MCF 10A (cell line): Measurements from ENCODE around the gene ULK4. TPM values are rescaled to one million over a fixed set of nuclear protein-coding genes. Genes with fewer than 3 reads are reported as not detected.

Source experiments
- BruUV-seq: library from RNA; stranded (reverse); fragments of 400-500 nt; replicated peaks from 2 replicates; lab custom pipeline; 2021; lab: Mats Ljungman, UMichigan
- CTCF ChIA-PET: fragments of 300-600 bp; sonication (Branson Sonifier 250); formaldehyde crosslinking; extraction: SDS; loops from one replicate; lab custom pipeline; 2021; ENCODE audit warnings: antibody characterized with exemption, inconsistent platforms; lab: Yijun Ruan, JAX
- POLR2A ChIA-PET: fragments of 300-600, 350-650 bp; sonication (Branson Sonifier 250); formaldehyde crosslinking; extraction: SDS; loops from one replicate; lab custom pipeline; 2020; ENCODE audit warnings: antibody characterized with exemption, inconsistent platforms; lab: Yijun Ruan, JAX
- DNase-seq: peaks from one replicate; pipeline ENCODE4 v3.0.0-alpha.2; 2018; ENCODE audit not compliant: unreplicated experiment
- H3K27ac Mint-ChIP-seq: one replicate; pipeline ENCODE4 v1.8.0; 2022; ENCODE audit warnings: mild to moderate bottlenecking, low read depth, mixed read lengths; ENCODE audit not compliant: unreplicated experiment
- H3K27me3 Mint-ChIP-seq: one replicate; pipeline ENCODE4 v1.8.0; 2022; ENCODE audit warnings: mixed read lengths; ENCODE audit not compliant: insufficient read depth, unreplicated experiment
- H3K36me3 Mint-ChIP-seq: one replicate; pipeline ENCODE4 v1.8.0; 2022; ENCODE audit warnings: mild to moderate bottlenecking, moderate library complexity, mixed read lengths; ENCODE audit not compliant: insufficient read depth, unreplicated experiment
- H3K4me1 Mint-ChIP-seq: one replicate; pipeline ENCODE4 v1.8.0; 2022; ENCODE audit warnings: mixed read lengths; ENCODE audit not compliant: insufficient read depth, unreplicated experiment
- H3K4me3 Mint-ChIP-seq: one replicate; pipeline ENCODE4 v1.8.0; 2022; ENCODE audit warnings: mild to moderate bottlenecking, moderate library complexity, mixed read lengths; ENCODE audit not compliant: unreplicated experiment
- H3K9me3 Mint-ChIP-seq: one replicate; pipeline ENCODE4 v1.8.0; 2022; ENCODE audit warnings: mixed read lengths; ENCODE audit not compliant: unreplicated experiment
- CTCF ChIP-seq: fragments of 200-600 bp; IDR thresholded peaks from one replicate; pipeline ENCODE4 v1.8.0; 2022; ENCODE audit warnings: antibody characterized with exemption, mild to moderate bottlenecking; ENCODE audit not compliant: unreplicated experiment
- intact Hi-C: fragments of 100-400 bp; cut with micrococcal nuclease; formaldehyde crosslinking; loops from 2 replicates; pipeline ENCODE4 v1.14.1; 2022
- total RNA-seq: library from RNA; stranded (reverse); gene quantifications from 2 replicates; pipeline ENCODE4 v1.2.3, GENCODE V29; 2022

The ULK4 gene
- total RNA-seq, 1 experiment from 2014 or later, result 7.8 TPM

GRCh38 chr3:41746215-41746614, 215.7 kb downstream of the ULK4 start:
- H3K36me3 Mint-ChIP-seq, result peaks cover 6% of the 10 kb centered on the region
- CTCF ChIA-PET, result no interaction called here
- POLR2A ChIA-PET, result no interaction called here
- TF ChIP-seq CTCF, result no peak
- no peak overlapping the region for H3K27ac Mint-ChIP-seq
- no peak for DNase-seq
- no peak overlapping the region for H3K4me3 Mint-ChIP-seq
- no peaks in the 10 kb centered on the region for H3K4me1 Mint-ChIP-seq
- no peaks in the 10 kb centered on the region for H3K27me3 Mint-ChIP-seq
- no TSS peak for BruUV-seq
- H3K9me3 Mint-ChIP-seq, result no peaks in the 10 kb centered on the region
- intact Hi-C loops, result no loop called here

GRCh38 chr3:41742121-41742520, 219.8 kb downstream of the ULK4 start:
- TF ChIP-seq CTCF, result no peak
- DNase-seq, result no peak
- intact Hi-C loops, result no loop called here
- Mint-ChIP-seq H3K36me3 (no peaks in the 10 kb centered on the region), H3K4me3 (no peak overlapping the region), H3K27me3 (no peaks in the 10 kb centered on the region), H3K4me1 (no peaks in the 10 kb centered on the region), H3K27ac (no peak overlapping the region), H3K9me3 (no peaks in the 10 kb centered on the region)
- CTCF ChIA-PET, result no interaction called here
- BruUV-seq, result no TSS peak
- POLR2A ChIA-PET, result no interaction called here

- BruUV-seq, result no TSS peak
- POLR2A ChIA-PET, result no interaction called here
- Mint-ChIP-seq H3K4me1 (no peaks in the 10 kb centered on the region), H3K27ac (no peak overlapping the region), H3K4me3 (no peak overlapping the region), H3K27me3 (no peaks in the 10 kb centered on the region), H3K9me3 (no peaks in the 10 kb centered on the region), H3K36me3 (no peaks in the 10 kb centered on the region)
- CTCF ChIA-PET, result interaction anchor here (1.3 kb wide), 1 partner anchor 1160 kb away, joined by 5 read pairs; no protein-coding TSS in a partner anchor
- TF ChIP-seq CTCF, result no peak
- DNase-seq, result no peak
- intact Hi-C loops, result no loop called here
These were observed 221.5 kb downstream of the ULK4 start for GRCh38 chr3:41740374-41740886.

GRCh38 chr3:41726891-41727290, 235.0 kb downstream of the ULK4 start:
- no peak overlapping the region for H3K27ac Mint-ChIP-seq
- no peaks in the 10 kb centered on the region for H3K27me3 Mint-ChIP-seq
- BruUV-seq, result no TSS peak
- no peaks in the 10 kb centered on the region for H3K4me1 Mint-ChIP-seq
- ChIA-PET POLR2A (no interaction called here), CTCF (no interaction called here)
- no peaks in the 10 kb centered on the region for H3K36me3 Mint-ChIP-seq
- H3K9me3 Mint-ChIP-seq, result no peaks in the 10 kb centered on the region
- no peak for DNase-seq
- TF ChIP-seq CTCF, result no peak
- H3K4me3 Mint-ChIP-seq, result no peak overlapping the region
- intact Hi-C loops, result no loop called here
